ENCODE results near the gene FERMT2.

The FERMT2 gene

GRCh38 chr14:52939427-52939826 lies 11.4 kb downstream of the FERMT2 start:
- WGBS = 97% methylated on average over 1 of the region's 1 CpG
- Histone ChIP-seq H3K36me3 (ENCODE audit: insufficient read depth, low read length) (peaks cover 17% of the 10 kb centered on the region; the same call in 1 of the 2 replicates), H3K9me3 (ENCODE audit: insufficient read depth, low read depth, low read length) (no peaks in the 10 kb centered on the region), H3K27ac (ENCODE audit: low read depth, low read length) (no peak overlapping the region), H3K9ac (ENCODE audit: low read depth, low read length) (no peak overlapping the region), H3K4me3 (ENCODE audit: low read length) (no peak overlapping the region), H3K27me3 (ENCODE audit: insufficient read depth, low read length) (no peaks in the 10 kb centered on the region), H3K4me1 (ENCODE audit: insufficient read depth, low read length) (peaks cover 33% of the 10 kb centered on the region)

GRCh38 chr14:52937869-52938268 lies 13.0 kb downstream of the FERMT2 start:
- Histone ChIP-seq H3K27me3 (ENCODE audit: insufficient read depth, low read length) (no peaks in the 10 kb centered on the region), H3K4me1 (ENCODE audit: insufficient read depth, low read length) (peaks cover 37% of the 10 kb centered on the region), H3K9me3 (ENCODE audit: insufficient read depth, low read depth, low read length) (no peaks in the 10 kb centered on the region), H3K27ac (ENCODE audit: low read depth, low read length) (no peak overlapping the region), H3K4me3 (ENCODE audit: low read length) (no peak overlapping the region), H3K9ac (ENCODE audit: low read depth, low read length) (no peak overlapping the region), H3K36me3 (ENCODE audit: insufficient read depth, low read length) (peaks cover 10% of the 10 kb centered on the region; the same call in 1 of the 2 replicates)
- 65% methylated on average over 2 of the region's 3 CpGs for WGBS

GRCh38 chr14:52937306-52937705 lies 13.5 kb downstream of the FERMT2 start:
- 90% methylated on average over 4 of the region's 4 CpGs for WGBS
- Histone ChIP-seq H3K36me3 (ENCODE audit: insufficient read depth, low read length) (peaks cover 10% of the 10 kb centered on the region; the same call in 1 of the 2 replicates), H3K4me1 (ENCODE audit: insufficient read depth, low read length) (peaks cover 37% of the 10 kb centered on the region), H3K27ac (ENCODE audit: low read depth, low read length) (no peak overlapping the region), H3K9me3 (ENCODE audit: insufficient read depth, low read depth, low read length) (no peaks in the 10 kb centered on the region), H3K27me3 (ENCODE audit: insufficient read depth, low read length) (no peaks in the 10 kb centered on the region), H3K4me3 (ENCODE audit: low read length) (no peak overlapping the region), H3K9ac (ENCODE audit: low read depth, low read length) (no peak overlapping the region)

- no peak overlapping the region for H3K27ac ChIP-seq (ENCODE audit: low read depth, low read length)
- H3K4me1 ChIP-seq (ENCODE audit: insufficient read depth, low read length) = peaks cover 38% of the 10 kb centered on the region
- H3K9me3 ChIP-seq (ENCODE audit: insufficient read depth, low read depth, low read length) = no peaks in the 10 kb centered on the region
- no peak overlapping the region for H3K4me3 ChIP-seq (ENCODE audit: low read length)
- no peaks in the 10 kb centered on the region for H3K27me3 ChIP-seq (ENCODE audit: insufficient read depth, low read length)
- H3K9ac ChIP-seq (ENCODE audit: low read depth, low read length) = no peak overlapping the region
- H3K36me3 ChIP-seq (ENCODE audit: insufficient read depth, low read length) = peaks cover 10% of the 10 kb centered on the region; the same call in 1 of the 2 replicates
- 83% methylated on average over 1 of the region's 1 CpG for WGBS
These were observed 14.4 kb downstream of the FERMT2 start for GRCh38 chr14:52936437-52936836.

GRCh38 chr14:52935833-52936232 lies 15.0 kb downstream of the FERMT2 start:
- no peaks in the 10 kb centered on the region for H3K9me3 ChIP-seq (ENCODE audit: insufficient read depth, low read depth, low read length)
- H3K36me3 ChIP-seq (ENCODE audit: insufficient read depth, low read length) = peaks cover 10% of the 10 kb centered on the region; the same call in 1 of the 2 replicates
- no peak overlapping the region for H3K27ac ChIP-seq (ENCODE audit: low read depth, low read length)
- no peak overlapping the region for H3K9ac ChIP-seq (ENCODE audit: low read depth, low read length)
- WGBS = 89% methylated on average over 3 of the region's 3 CpGs
- H3K4me3 ChIP-seq (ENCODE audit: low read length) = no peak overlapping the region
- no peaks in the 10 kb centered on the region for H3K27me3 ChIP-seq (ENCODE audit: insufficient read depth, low read length)
- peaks cover 41% of the 10 kb centered on the region for H3K4me1 ChIP-seq (ENCODE audit: insufficient read depth, low read length)

- Histone ChIP-seq H3K9ac (ENCODE audit: low read depth, low read length) (no peak overlapping the region), H3K4me1 (ENCODE audit: insufficient read depth, low read length) (peaks cover 47% of the 10 kb centered on the region), H3K27ac (ENCODE audit: low read depth, low read length) (no peak overlapping the region), H3K27me3 (ENCODE audit: insufficient read depth, low read length) (no peaks in the 10 kb centered on the region), H3K4me3 (ENCODE audit: low read length) (no peak overlapping the region), H3K9me3 (ENCODE audit: insufficient read depth, low read depth, low read length) (no peaks in the 10 kb centered on the region), H3K36me3 (ENCODE audit: insufficient read depth, low read length) (0 out of 2 replicates have a peak, but pooled peaks cover under 1% of the 10 kb centered on the region)
- WGBS = 94% methylated on average over 2 of the region's 2 CpGs
These were observed 16.1 kb downstream of the FERMT2 start for GRCh38 chr14:52934762-52935161.

GRCh38 chr14:52929192-52929807 lies 21.6 kb downstream of the FERMT2 start:
- Histone ChIP-seq H3K9ac (ENCODE audit: low read depth, low read length) (no peak overlapping the region), H3K27ac (ENCODE audit: low read depth, low read length) (no peak overlapping the region), H3K27me3 (ENCODE audit: insufficient read depth, low read length) (no peaks in the 10 kb centered on the region), H3K9me3 (ENCODE audit: insufficient read depth, low read depth, low read length) (no peaks in the 10 kb centered on the region), H3K4me3 (ENCODE audit: low read length) (no peak overlapping the region), H3K4me1 (ENCODE audit: insufficient read depth, low read length) (peaks cover 50% of the 10 kb centered on the region), H3K36me3 (ENCODE audit: insufficient read depth, low read length) (no peaks in the 10 kb centered on the region)
- 91% methylated on average over 4 of the region's 4 CpGs for WGBS

- no peak overlapping the region for H3K4me3 ChIP-seq (ENCODE audit: low read length)
- H3K9me3 ChIP-seq (ENCODE audit: insufficient read depth, low read depth, low read length) = no peaks in the 10 kb centered on the region
These were observed 23.9 kb downstream of the FERMT2 start for GRCh38 chr14:52926953-52927352.

GRCh38 chr14:52923902-52924575 lies 26.8 kb downstream of the FERMT2 start:
- Histone ChIP-seq H3K4me1 (ENCODE audit: insufficient read depth, low read length) (peaks cover 54% of the 10 kb centered on the region), H3K36me3 (ENCODE audit: insufficient read depth, low read length) (peaks cover 6% of the 10 kb centered on the region), H3K4me3 (ENCODE audit: low read length) (no peak overlapping the region), H3K27me3 (ENCODE audit: insufficient read depth, low read length) (no peaks in the 10 kb centered on the region), H3K9me3 (ENCODE audit: insufficient read depth, low read depth, low read length) (no peaks in the 10 kb centered on the region), H3K9ac (ENCODE audit: low read depth, low read length) (no peak overlapping the region), H3K27ac (ENCODE audit: low read depth, low read length) (0 out of 2 replicates have a peak overlapping the region, but pooled peaks have one; percentile 5)
- 52% methylated on average over 3 of the region's 3 CpGs for WGBS

More at GRCh38 chr14:52926953-52927352, 23.9 kb downstream of the FERMT2 start:
- WGBS = 70% methylated on average over 2 of the region's 3 CpGs
- H3K9ac ChIP-seq (ENCODE audit: low read depth, low read length) = no peak overlapping the region
- no peaks in the 10 kb centered on the region for H3K27me3 ChIP-seq (ENCODE audit: insufficient read depth, low read length)
- H3K27ac ChIP-seq (ENCODE audit: low read depth, low read length) = no peak overlapping the region
- peaks cover 70% of the 10 kb centered on the region for H3K4me1 ChIP-seq (ENCODE audit: insufficient read depth, low read length)
- no peaks in the 10 kb centered on the region for H3K36me3 ChIP-seq (ENCODE audit: insufficient read depth, low read length)

- no peak overlapping the region for H3K27ac ChIP-seq (ENCODE audit: low read depth, low read length)
- H3K4me1 ChIP-seq (ENCODE audit: insufficient read depth, low read length) = peaks cover 41% of the 10 kb centered on the region
- no peaks in the 10 kb centered on the region for H3K9me3 ChIP-seq (ENCODE audit: insufficient read depth, low read depth, low read length)
- peaks cover 20% of the 10 kb centered on the region for H3K36me3 ChIP-seq (ENCODE audit: insufficient read depth, low read length)
- 98% methylated on average over 4 of the region's 4 CpGs for WGBS
- H3K27me3 ChIP-seq (ENCODE audit: insufficient read depth, low read length) = no peaks in the 10 kb centered on the region
- no peak overlapping the region for H3K9ac ChIP-seq (ENCODE audit: low read depth, low read length)
- H3K4me3 ChIP-seq (ENCODE audit: low read length) = no peak overlapping the region
These were observed 28.2 kb downstream of the FERMT2 start for GRCh38 chr14:52922656-52923055.

GRCh38 chr14:52922059-52922458 lies 28.8 kb downstream of the FERMT2 start:
- Histone ChIP-seq H3K9ac (ENCODE audit: low read depth, low read length) (no peak overlapping the region), H3K4me1 (ENCODE audit: insufficient read depth, low read length) (peaks cover 35% of the 10 kb centered on the region), H3K4me3 (ENCODE audit: low read length) (no peak overlapping the region), H3K27ac (ENCODE audit: low read depth, low read length) (no peak overlapping the region), H3K9me3 (ENCODE audit: insufficient read depth, low read depth, low read length) (no peaks in the 10 kb centered on the region), H3K27me3 (ENCODE audit: insufficient read depth, low read length) (no peaks in the 10 kb centered on the region), H3K36me3 (ENCODE audit: insufficient read depth, low read length) (peaks cover 26% of the 10 kb centered on the region)
